Ramos (cell line): ENCODE data around the gene AJAP1.

Source experiments
- in situ Hi-C: fragments of 300-500 bp; cut with MboI; formaldehyde crosslinking; loops from one replicate; pipeline ENCODE4 v1.14.3; 2022; ENCODE audit warnings: low sequenced_read_pairs; ENCODE audit not compliant: unreplicated experiment

AJAP1 gene

GRCh38 chr1:4655674-4656532 lies 1.5 kb downstream of the AJAP1 start:
- in situ Hi-C loops = loop anchor here (25.0 kb wide), 1 partner anchor 156 kb away; no protein-coding TSS in a partner anchor

DNA sequence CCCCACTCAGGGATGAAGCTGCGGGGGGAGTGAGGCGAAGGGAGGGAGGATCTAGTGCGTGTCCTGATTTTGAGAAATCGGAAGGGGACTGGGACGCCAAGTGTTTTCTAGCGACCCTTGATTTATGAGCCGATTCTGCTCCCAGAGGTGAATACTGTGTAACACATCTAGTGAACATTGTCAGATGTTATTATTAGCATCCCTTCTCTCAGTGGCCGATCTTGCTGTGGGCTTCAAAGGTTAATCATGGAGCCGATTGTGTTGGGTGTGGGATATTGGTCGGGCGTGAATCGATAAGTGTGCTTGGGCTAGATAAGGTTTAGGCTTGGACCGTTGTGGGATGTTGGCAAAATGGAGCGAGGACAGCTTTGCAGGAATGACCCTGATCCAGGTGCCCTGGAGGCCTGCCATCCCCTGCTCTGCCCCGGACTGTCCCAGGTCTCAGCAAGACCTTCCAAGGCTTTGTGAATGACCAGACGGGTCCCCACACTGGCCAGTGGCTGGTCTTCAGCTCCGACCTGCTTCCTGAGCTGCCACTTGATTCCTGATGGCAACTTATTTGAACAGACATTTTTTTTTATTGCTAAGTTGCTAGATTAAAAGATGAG lies 2.2 kb downstream of the AJAP1 start:
- in situ Hi-C loops = loop anchor here (25.0 kb wide), 1 partner anchor 156 kb away; no protein-coding TSS in a partner anchor

GRCh38 chr1:4657244-4657789 lies 2.9 kb downstream of the AJAP1 start:
- in situ Hi-C loops = loop anchor here (25.0 kb wide), 1 partner anchor 155 kb away; no protein-coding TSS in a partner anchor

GRCh38 chr1:4657960-4658541 lies 3.6 kb downstream of the AJAP1 start:
- in situ Hi-C loops = loop anchor here (25.0 kb wide), 1 partner anchor 154 kb away; no protein-coding TSS in a partner anchor

DNA sequence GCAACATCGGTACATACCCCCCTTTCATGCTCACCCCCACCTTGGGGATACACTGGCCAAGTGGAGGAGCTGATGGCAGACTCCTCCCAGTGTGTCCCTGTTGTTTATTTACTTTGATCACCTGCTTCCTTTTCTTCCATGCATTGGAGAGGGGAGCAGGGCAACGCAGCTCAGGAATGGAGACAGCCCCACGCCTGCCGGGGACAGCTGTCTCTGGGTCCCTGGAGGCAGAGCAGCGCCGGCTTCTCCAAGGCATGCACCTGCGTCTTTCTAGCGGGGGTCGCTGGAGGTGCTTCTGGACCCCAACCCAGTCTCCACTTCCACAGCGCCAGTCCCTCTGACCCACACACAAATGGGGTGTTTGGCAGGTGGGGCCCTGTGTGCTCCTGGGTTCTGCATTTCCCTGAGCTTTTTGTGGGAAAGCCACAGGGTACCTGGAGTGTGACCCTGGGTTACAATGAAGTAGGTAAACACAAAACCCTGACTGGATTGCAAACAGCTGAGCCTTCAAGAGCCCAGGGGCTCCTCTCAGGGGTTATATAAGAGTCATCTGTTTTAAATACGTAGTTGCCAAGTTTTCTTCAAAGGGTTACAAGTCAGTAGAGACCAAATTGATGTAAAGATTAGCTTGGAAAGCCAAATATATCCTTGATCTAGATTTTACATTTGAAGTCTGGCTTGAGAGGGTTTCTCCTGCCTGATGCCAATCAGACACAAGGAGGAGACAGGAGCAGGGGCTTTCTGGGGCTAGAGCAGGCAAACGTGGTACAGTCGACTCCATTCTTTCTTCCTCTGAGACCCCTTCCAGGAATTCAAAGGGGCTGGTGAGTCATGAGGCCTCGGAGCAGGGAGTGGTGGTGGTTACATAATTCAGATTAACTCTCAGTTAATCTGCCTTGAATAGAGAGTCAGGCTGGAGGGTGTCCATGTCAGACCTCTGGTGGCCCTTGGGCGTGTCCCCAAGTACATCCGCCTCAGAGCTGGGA lies 4.5 kb downstream of the AJAP1 start:
- in situ Hi-C loops = loop anchor here (25.0 kb wide), 1 partner anchor 153 kb away; no protein-coding TSS in a partner anchor

DNA sequence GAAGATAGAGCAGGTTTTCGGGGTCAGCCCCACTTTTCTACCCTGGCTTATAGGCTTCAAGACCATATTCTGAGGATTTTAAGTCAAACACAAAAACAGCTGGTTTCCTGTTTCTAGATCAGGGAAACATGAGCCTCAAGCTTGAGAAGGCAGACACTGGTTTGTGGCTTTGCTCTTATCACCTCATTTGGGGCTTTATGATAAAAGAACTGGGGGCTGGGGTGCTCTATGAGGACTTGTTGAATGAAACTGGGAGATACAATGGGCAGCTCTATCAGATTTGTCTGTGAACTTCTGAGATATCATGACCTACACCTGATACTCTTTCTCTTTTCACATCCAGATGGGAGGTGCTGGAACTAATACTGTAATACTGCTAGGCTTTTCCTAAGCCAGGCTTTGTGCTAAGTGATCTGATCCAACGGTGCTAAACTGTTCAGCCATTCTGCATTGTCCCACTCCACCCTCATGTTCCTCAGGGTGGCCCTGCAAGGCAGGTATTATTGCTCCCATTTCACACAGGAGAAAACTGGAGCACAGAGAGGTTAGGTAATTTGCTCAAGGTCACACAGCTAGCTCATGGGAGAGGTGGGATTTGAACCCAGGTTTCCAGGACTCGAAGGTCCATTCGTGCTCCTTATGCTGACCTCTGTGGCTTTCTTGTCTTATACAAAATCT lies 6.6 kb downstream of the AJAP1 start:
- in situ Hi-C loops = loop anchor here (25.0 kb wide), 1 partner anchor 151 kb away; no protein-coding TSS in a partner anchor

DNA sequence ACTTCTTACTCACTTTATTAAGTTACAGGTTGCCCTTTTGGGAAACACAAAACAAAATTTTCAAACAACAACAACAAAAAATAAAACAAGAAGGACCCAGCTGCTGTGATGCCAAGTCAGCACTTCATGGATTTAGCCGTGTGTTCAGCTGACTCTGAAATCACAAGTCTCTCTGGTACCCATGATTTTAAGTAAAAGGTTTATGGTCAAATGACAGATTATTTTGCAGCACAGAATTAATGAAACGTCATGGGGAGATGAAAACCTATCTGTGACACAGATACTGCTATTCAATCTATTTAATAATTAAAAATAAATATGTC lies 7.1 kb downstream of the AJAP1 start:
- in situ Hi-C loops = loop anchor here (25.0 kb wide), 1 partner anchor 151 kb away; no protein-coding TSS in a partner anchor

GRCh38 chr1:4662168-4662567 lies 7.8 kb downstream of the AJAP1 start:
- in situ Hi-C loops = loop anchor here (25.0 kb wide), 1 partner anchor 150 kb away; no protein-coding TSS in a partner anchor

DNA sequence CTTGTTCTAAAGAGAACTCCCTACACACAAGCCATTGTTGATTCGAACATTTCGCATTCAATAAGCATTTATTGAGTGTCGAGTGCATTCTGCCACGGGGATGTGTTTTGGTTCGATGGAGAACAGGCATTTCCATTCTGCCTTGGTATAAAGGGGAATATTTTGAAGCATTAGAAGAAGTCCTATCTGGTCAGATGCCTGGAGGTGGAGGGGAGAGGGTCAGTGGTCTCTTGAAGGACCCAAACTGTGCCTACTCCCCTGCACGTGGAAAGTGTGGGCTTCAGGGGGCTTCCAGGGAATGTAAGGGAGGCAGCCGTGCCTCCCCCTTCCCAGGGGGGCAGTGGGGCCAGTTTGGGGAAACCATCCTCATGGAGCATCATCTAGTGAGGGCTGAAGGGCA lies 8.3 kb downstream of the AJAP1 start:
- in situ Hi-C loops = loop anchor here (25.0 kb wide), 1 partner anchor 150 kb away; no protein-coding TSS in a partner anchor

GRCh38 chr1:4664095-4664494 lies 9.7 kb downstream of the AJAP1 start:
- in situ Hi-C loops = loop anchor here (25.0 kb wide), 1 partner anchor 148 kb away; no protein-coding TSS in a partner anchor

DNA sequence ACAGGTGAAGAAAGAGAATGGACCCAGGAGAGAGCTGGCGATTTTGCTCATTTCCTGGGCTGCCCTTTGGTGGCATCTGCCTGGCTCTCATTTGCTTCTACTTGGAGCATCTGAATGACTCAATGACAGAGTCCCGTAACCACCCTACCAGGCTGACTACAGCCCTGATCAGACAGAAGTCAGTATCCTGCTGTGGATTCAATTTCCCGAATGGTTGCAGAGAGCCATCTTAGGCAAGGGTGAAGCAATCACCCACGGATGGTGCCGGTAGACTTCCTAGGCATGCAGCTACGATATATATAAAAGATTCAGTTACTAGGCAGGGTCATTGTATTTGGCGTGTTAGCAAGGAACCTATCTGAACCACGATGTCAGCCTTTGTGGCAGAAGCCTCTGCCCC lies 10.2 kb downstream of the AJAP1 start:
- in situ Hi-C loops = loop anchor here (25.0 kb wide), 1 partner anchor 148 kb away; no protein-coding TSS in a partner anchor

- in situ Hi-C loops = loop anchor here (25.0 kb wide), 1 partner anchor 147 kb away; no protein-coding TSS in a partner anchor
These were observed 11.0 kb downstream of the AJAP1 start for GRCh38 chr1:4665456-4665855.

DNA sequence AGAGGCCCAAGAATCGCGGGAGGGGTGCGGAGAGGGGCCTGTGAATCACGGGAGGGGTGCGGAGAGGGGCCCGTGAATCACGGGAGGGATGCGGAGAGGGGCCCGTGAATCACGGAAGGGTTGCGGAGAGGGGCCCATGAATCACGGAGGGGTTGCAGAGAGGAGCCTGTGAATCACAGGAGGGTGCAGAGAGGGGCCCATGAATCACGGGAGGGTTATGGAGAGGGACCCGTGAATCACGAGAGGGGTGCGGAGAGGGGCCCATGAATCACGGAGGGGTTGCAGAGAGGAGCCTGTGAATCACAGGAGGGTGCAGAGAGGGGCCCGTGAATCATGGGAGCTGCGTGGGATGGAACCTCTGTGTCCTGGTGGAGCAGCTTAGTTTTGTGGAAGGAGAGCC lies 12.3 kb downstream of the AJAP1 start:
- in situ Hi-C loops = loop anchor here (25.0 kb wide), 1 partner anchor 146 kb away; no protein-coding TSS in a partner anchor

GRCh38 chr1:4668743-4669700 lies 14.6 kb downstream of the AJAP1 start:
- in situ Hi-C loops = loop anchor here (25.0 kb wide), 1 partner anchor 143 kb away; no protein-coding TSS in a partner anchor

- in situ Hi-C loops = loop anchor here (25.0 kb wide), 1 partner anchor 142 kb away; no protein-coding TSS in a partner anchor
These were observed 15.9 kb downstream of the AJAP1 start for GRCh38 chr1:4670265-4670664.

DNA sequence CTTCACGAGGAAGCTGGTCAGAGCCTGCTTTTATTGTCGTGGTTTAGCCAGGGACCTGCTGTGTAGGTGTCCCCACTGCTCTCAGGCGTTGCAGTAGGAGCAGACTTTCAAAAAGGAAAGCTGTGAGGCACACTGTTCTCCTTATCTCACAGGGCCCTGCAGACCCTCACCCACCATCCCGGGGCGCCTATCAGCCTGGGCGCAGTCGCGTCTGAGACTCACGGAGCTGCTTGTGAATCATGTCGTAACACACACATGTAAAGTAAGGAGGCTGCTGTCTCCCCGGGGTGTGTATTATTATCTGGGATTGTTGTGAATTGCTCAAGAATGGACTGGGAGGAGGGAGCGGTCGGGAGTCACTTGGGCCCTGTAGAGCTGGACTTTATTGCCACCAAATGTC lies 17.4 kb downstream of the AJAP1 start:
- in situ Hi-C loops = loop anchor here (25.0 kb wide), 1 partner anchor 140 kb away; no protein-coding TSS in a partner anchor

DNA sequence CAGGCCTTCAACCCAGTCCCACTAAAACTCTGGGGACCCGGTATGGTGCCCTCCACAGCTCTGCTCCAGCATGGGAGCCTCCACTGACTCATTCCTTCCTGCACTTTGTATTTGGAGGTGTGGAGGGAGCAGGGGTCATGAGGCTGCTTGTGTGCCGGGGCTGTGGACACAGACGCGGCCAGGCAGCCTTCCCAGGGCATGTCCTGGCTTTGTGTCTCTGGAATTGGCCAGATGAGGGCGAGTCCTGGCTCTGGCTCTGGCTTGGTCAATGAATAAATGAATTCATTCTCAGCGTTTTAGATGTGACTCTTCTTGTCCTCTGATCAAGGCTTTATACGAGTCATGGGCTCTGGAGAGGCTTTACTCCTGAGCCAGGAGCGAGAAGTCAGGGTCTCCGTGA lies 19.1 kb downstream of the AJAP1 start:
- in situ Hi-C loops = loop anchor here (25.0 kb wide), 1 partner anchor 139 kb away; no protein-coding TSS in a partner anchor
